GM13977 (cell line): ENCODE measurements around the gene SH3GL2.

Source experiments
- DNase-seq: peaks from one replicate; pipeline ENCODE4 v3.0.0; 2012; ENCODE audit warnings: low spot score
- CTCF ChIP-seq: IDR thresholded peaks from 2 replicates; pipeline ENCODE4 v1.5.1; 2012; ENCODE audit warnings: mild to moderate bottlenecking, control low read depth; ENCODE audit not compliant: insufficient read depth; ENCODE audit errors: extremely low read depth, missing control alignments
- in situ Hi-C: fragments of 300-500 bp; cut with MboI; formaldehyde crosslinking; loops from one replicate; pipeline ENCODE4 v1.12.0; 2022; ENCODE audit warnings: low sequenced_read_pairs, low pct_unique_long_range_greater_than_20kb, mixed read lengths, inconsistent platforms; ENCODE audit not compliant: unreplicated experiment

SH3GL2 gene

GRCh38 chr9:17580119-17580518 is 1.3 kb downstream of the SH3GL2 start:
- in situ Hi-C loops = no loop called here
- no peak for TF ChIP-seq CTCF
- no peak for DNase-seq

- no peak for TF ChIP-seq CTCF
- in situ Hi-C loops = no loop called here
- no peak for DNase-seq
These were observed 8.2 kb downstream of the SH3GL2 start for GRCh38 chr9:17587113-17587512.

GRCh38 chr9:17588395-17588794 is 9.5 kb downstream of the SH3GL2 start:
- DNase-seq = no peak
- no peak for TF ChIP-seq CTCF
- in situ Hi-C loops = no loop called here

- TF ChIP-seq CTCF = no peak
- DNase-seq = no peak
- in situ Hi-C loops = no loop called here
These were observed 10.1 kb downstream of the SH3GL2 start for GRCh38 chr9:17588941-17589340.

- no peak for TF ChIP-seq CTCF
- in situ Hi-C loops = no loop called here
- no peak for DNase-seq
These were observed 10.9 kb downstream of the SH3GL2 start for GRCh38 chr9:17589771-17590170.

- no peak for TF ChIP-seq CTCF
- DNase-seq = no peak
- in situ Hi-C loops = no loop called here
These were observed 16.1 kb downstream of the SH3GL2 start for GRCh38 chr9:17594961-17595360.

- DNase-seq = no peak
- no peak for TF ChIP-seq CTCF
- in situ Hi-C loops = no loop called here
These were observed 19.1 kb downstream of the SH3GL2 start for GRCh38 chr9:17597977-17598376.
